Epithelial cell of proximal tubule (primary cell): ENCODE data around the gene PPM1G. TPM values are rescaled to one million over a fixed set of nuclear protein-coding genes. Genes with fewer than 3 reads are reported as not detected.

Experiments used
- DNase-seq: peaks from one replicate; pipeline ENCODE4 v3.0.0-alpha.2; 2011; ENCODE audit warnings: low read depth
- H3K4me3 ChIP-seq: 2 replicates; pipeline ENCODE4 v1.5.1; 2011; ENCODE audit warnings: low read depth, mild to moderate bottlenecking, low read length
- total RNA-seq: library from RNA; depleted of rRNA; stranded (reverse); fragments of >200 nt; gene quantifications from 2 replicates; pipeline ENCODE4 v1.2.3, GENCODE V29; 2015
- TF ChIP-seq, protein P1 (sequence below): conservative IDR thresholded peaks from 2 replicates; pipeline ENCODE4 v1.5.1; 2012; ENCODE audit warnings: low read depth, mild to moderate bottlenecking, low read length

The PPM1G gene
- total RNA-seq, 1 donor from 2014 or later: 135 TPM

DNA sequence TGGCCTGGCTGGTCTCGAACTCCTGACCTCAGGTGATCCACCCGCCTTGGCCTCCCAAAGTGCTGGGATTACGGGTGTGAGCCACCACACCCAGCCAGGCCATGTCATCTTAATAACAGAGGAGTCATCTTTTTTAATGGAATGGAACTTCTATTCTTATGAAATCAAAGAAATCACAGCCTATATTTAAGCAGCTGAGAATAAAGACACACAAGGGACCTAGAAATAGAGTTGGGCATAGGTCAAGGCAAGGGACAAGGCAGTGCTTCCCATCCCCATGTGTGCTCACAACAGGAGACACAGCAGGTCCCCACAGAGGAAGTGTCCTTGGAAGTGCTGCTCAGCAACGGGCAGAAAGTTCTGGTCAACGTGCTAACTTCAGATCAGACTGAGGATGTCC is 35.8 kb downstream of the PPM1G start:
- TF ChIP-seq, protein P1, sequence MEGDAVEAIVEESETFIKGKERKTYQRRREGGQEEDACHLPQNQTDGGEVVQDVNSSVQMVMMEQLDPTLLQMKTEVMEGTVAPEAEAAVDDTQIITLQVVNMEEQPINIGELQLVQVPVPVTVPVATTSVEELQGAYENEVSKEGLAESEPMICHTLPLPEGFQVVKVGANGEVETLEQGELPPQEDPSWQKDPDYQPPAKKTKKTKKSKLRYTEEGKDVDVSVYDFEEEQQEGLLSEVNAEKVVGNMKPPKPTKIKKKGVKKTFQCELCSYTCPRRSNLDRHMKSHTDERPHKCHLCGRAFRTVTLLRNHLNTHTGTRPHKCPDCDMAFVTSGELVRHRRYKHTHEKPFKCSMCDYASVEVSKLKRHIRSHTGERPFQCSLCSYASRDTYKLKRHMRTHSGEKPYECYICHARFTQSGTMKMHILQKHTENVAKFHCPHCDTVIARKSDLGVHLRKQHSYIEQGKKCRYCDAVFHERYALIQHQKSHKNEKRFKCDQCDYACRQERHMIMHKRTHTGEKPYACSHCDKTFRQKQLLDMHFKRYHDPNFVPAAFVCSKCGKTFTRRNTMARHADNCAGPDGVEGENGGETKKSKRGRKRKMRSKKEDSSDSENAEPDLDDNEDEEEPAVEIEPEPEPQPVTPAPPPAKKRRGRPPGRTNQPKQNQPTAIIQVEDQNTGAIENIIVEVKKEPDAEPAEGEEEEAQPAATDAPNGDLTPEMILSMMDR: no peak
- DNase-seq: no peak
- no peak overlapping the region for H3K4me3 ChIP-seq

DNA sequence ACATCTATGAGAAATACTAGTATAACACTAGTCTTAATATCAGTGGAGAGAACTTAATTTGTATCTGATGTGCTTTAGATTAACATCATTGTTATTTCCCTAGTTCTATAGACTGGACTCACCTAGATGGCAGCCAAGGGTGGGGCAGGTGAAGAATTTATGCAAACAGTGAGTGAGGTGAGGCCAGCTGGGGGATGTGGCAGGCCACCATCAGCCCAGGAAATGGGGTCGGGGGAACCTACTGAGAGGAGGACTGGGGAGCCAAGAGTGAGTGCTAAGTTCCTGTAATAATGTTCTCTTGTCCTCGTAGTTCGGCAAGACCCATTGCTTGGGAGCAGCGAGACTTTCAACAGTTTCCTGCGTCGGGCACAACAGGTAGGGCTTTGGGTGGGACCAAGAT is 36.5 kb downstream of the PPM1G start:
- no peak for DNase-seq
- no peak overlapping the region for H3K4me3 ChIP-seq
- TF ChIP-seq, protein P1: no peak

DNA sequence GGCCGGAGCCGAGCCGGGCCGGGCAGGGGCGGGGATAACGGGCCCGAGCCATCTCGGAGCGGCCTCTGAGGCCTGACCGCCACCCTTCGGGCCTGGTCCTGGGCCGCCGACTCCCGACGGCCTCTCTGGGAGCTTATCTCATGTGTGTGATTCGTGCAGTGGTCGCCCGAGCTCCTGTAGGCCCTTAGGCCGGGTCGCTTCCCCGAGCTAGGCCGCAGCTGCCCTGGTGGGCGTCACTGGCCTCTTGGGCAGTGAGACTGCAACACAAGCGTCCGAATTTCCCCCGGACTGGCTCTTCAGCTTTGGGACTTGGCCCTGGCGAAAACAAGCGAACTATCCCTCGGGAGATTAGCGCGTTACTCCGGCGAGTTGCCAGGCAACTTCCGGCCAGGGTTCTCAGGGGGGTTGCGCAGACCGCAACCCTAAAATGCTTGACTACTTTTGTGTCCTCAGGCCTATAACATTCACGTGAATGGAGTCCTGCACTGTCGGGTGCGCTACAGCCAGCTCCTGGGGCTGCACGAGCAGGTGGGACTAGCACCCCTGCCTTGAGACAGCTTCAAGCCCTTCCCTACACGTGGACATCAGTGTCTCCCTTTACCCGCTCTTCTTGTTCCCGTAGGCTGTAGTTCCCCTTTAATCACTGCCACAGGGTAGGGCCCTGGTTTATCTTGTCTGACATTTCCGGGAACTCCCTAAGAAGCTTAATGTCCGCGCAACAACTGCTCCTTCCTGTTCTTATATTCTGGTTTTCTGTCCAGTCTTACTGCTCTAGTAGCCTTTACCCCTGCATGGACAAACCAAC is 38.4 kb downstream of the PPM1G start:
- no peak for DNase-seq
- H3K4me3 ChIP-seq: peak overlapping the region; percentile 86
- TF ChIP-seq, protein P1: no peak

DNA sequence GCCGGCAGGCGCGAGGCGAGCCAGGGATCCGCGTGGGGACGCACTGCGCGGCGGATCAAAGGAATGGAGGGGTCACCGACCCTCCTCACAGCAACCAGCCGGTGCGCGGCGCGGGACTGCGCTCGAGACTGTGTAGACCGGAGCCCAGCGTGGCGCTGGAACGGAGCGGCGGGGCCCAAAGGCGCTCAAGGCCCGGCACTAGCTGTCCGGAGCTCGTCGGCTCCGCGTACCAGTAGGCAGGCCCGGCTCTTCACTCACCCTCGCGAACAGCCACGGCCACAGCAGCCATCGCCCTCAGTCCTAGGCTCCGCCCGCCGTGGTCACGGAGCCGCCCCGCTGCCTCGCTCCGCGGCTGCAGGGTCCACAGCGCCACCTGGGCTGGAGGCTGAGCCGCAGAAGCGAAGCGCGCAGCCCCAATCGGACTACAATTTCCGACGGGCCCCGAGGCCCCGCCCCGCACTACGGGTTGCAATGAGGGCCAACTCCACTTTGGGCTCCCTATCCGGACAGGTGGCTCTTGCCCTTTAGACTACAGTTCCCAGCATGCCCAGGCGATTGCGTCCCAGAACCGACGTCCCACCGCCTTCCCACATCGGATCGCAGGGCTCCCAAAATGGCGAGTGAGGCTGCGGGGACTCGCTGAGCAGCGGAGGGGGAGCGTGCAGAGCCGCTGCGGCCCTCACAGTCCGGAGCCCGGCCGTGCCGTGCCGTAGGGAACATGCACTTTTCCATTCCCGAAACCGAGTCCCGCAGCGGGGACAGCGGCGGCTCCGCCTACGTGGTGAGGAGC is 39.2 kb downstream of the PPM1G start, which contains the start of the genes EIF2B4 and SNX17:
TSS of gene EIF2B4 (minus strand) at position 313 of the 790 bp plus-strand sequence. CDS start at position 289, 24 bp downstream.
TSS of gene SNX17 (plus strand) at position 591 of the 790 bp plus-strand sequence. CDS start at position 719, 128 bp downstream.
- TF ChIP-seq, protein P1: peak; percentile 71
- H3K4me3 ChIP-seq: peak within 1 kb of the TSS; percentile 86
- peak; percentile 89 for DNase-seq

DNA sequence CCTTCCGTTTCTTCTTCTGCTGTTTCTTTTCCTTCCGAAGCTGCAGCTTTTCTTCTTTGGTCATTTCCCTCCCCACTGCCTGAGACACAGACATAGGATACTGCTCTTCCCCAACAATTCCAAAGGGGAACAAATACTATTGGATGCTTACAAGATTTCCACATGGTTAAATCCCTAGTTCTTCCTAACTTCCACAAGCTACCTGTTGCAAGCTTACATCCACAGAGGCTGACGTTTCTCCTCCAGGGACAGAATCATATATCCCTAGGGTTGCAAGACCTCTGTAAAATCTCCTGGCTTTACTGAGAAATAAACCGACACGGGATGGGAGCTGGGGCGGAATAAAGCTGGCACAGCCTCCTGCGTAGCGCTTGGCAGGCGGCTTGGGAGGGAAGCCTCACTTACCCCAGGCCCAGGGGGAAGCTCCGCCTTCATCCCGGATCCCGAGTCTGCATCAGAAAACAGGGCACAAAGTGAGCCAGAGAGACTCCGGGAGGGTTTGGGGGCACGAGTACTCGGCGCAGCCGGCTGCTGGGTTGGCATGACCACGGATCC is 39.8 kb downstream of the PPM1G start:
- H3K4me3 ChIP-seq: peak overlapping the region; percentile 86
- TF ChIP-seq, protein P1: no peak
- no peak for DNase-seq

DNA sequence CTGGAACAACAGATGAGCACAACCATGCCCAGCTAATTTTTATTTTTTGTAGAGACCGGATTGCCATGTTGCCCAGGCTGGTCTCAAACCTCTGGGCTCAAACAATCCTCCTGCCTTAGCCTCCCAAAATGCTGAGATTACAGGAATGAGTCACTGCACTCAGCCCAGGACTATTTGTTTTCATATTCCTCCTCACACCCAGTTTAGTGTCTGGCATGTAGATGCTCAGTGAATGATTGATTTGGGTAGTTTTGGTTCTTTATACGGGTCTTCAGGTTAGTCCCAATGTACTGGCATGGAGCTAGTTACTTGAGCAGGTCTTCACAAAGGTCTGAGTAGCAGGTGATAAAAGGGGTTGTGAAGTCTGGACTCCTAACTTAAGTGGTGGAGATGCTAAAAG is 45.5 kb downstream of the PPM1G start:
- no peak overlapping the region for H3K4me3 ChIP-seq
- TF ChIP-seq, protein P1: no peak
- DNase-seq: no peak
